ENCODE results near the gene CPA1. TPM values are rescaled to one million over a fixed set of nuclear protein-coding genes. Genes with fewer than 3 reads are reported as not detected.

Gene CPA1
- total RNA-seq, 1 experiment from 2014 or later = not detected

DNA sequence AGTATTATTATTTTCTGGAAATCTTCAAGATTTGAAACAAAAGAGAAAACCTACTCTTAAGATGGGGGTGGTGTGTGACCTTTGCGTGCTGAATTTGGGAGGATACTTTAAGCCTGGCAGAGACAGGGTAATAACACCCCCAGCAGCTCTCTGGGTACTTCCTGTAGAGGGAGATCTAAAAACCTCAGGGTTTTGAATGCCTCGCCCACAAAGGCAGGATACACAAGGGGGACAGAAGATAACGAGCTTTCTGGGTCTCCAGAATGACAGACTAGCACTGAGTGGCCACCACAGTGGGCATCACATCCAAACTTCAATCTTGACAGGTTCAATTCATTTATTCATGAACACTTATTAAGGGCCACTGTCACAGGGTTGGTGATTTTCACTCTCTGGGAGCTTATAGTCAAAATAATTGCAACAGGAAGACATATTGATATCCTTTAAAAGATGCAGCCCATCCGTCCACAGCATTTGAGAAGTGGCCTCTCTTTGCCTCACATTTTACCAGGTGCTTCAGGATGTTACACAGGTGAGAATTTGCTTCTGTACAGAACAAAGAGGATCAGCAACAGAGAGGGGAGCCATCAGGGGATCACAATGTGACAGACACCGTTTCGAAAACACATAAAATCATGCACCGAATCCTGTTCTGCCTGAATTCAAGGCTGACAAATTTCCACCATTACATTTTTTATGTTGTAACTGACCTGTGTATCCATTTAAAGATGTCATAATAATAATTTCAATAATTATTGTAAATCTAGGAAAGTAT is 14.3 kb downstream of the CPA1 start:
- DNase-seq (ENCODE audit: low read depth) = no peak

GRCh38 chr7:130395421-130395820 is 15.1 kb downstream of the CPA1 start:
- DNase-seq (ENCODE audit: low read depth) = no peak

DNA sequence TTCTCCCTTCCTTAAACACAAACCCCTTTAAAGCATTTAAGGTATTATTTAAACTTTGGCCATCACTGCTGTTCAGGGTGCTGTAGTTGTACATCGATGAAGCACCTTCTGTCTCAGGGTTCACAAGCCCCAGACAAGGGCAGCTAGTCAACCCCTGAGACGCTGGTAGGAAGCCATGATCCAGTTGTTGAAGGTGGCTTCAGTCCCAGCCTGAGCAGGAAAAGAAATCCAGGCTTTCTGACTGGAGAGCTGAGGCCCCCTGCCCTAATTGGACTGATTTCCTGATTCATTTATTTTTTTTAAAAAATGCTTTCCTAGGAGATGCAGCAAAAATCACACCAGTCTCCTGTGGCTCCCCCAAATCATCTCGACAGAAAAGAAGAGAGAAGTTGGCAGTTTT is 15.8 kb downstream of the CPA1 start:
- no peak for DNase-seq (ENCODE audit: low read depth)

DNA sequence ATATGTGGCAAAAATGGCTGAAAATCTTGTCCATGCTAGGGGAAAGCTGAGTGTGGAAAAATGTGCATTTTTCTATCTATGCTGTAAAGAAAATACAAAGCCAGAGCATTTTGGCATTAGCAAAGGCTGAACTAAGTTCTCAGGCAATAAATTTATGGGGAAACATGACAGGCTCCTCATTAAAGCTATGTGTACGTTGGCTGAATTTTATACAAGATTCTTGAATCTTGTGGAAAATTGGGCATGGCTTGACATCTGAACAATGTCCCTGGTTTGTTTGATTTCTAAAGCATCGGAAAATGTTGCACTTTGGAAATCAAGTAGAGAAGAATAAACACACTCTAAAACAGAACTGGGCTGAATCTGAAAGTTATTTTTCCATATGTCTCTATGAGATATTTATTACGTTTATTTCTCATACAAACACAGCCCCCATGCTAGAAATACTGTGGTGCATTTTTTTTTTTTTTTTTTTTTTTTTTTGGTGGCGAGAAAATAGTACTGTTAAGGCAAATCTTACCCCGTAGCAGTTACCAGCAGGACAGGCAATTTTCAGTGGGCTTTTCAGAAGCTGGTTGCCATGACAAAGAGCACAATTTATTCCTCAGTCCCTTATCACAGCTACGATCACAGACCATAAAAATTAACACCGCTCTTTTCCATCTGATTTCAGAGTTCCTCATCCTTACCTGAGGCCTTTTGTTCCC is 16.9 kb downstream of the CPA1 start:
- no peak for DNase-seq (ENCODE audit: low read depth)

- DNase-seq (ENCODE audit: low read depth) = no peak
Observed at GRCh38 chr7:130397758-130398073, 17.4 kb downstream of the CPA1 start.

- no peak for DNase-seq (ENCODE audit: low read depth)
Observed at GRCh38 chr7:130398526-130399090, 18.3 kb downstream of the CPA1 start.

DNA sequence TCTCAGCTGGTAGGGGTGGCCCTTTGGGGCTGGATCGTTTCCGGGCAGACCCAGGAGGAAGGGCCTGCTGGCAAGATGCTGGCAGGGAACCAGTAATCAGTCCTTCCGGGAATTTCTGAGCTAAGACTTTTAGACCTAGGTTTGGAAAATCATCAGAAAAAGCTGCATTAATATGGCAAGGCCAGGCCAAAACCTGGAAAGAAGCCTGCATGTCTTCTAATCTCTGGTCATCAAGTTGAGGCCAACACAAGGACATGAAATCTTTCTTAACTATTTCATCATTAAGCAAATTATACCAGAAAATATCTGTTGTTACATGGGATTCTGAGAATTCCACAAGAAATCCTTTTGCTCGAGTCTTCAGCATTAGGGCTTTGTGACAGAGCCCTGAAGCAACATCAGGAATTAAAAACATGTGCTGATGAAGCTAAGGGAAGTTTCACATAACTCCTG is 19.9 kb downstream of the CPA1 start:
- DNase-seq (ENCODE audit: low read depth) = peak; percentile 11

GRCh38 chr7:130401101-130401500 is 20.8 kb downstream of the CPA1 start:
- no peak for DNase-seq (ENCODE audit: low read depth)

DNA sequence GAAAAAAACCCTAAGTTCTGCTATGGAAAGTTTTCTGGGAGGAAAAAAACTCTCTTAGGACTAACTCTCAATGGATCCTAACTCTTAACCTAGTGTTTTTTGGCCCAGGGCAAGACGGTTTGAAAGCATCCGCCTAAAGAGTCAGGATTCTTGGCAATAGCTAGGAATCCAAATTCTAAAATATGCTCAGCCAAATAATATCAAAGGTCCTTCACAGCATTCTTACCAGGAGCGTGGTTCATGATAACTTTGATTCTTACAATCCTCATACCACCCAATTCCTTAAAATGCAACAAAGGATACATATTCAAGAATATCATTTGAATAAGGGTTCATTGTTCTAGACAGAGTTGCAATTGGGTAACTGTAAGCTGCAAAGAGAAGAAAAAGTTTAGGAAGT is 21.3 kb downstream of the CPA1 start:
- DNase-seq (ENCODE audit: low read depth) = no peak

GRCh38 chr7:130405003-130405402 is 24.7 kb downstream of the CPA1 start:
- DNase-seq (ENCODE audit: low read depth) = no peak

DNA sequence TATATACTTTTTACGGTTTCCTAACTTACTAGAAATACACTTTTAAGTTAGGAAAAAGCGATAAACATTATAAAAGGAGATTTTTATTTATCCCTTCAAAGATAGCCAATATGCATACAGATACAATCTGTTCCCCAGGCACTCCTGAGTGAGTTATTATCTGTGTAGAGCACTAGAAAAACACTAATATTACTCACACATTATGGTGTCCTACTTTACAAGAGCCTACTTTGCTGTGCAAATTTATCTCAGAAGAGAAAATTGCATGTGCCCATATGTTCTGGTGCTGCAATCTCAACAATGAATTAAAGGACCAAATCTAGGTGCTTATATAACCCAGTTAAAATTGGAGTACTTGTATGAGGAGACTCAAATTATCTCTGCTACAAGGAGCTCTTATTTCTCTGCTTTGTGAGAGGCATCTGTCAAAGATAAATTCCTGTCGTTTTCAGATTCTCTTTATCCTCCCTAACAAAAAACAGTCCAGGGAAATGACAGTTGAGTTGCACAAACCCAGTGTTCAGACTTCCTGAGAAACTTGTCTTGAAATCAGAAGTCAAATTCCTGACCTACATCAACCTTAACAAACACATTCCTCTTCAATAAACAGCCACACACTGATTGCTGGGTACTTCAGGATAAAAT is 28.9 kb downstream of the CPA1 start:
- no peak for DNase-seq (ENCODE audit: low read depth)

- no peak for DNase-seq (ENCODE audit: low read depth)
Observed at GRCh38 chr7:130409712-130410072, 29.4 kb downstream of the CPA1 start.

GRCh38 chr7:130410868-130411541 is 30.7 kb downstream of the CPA1 start:
- no peak for DNase-seq (ENCODE audit: low read depth)

GRCh38 chr7:130413201-130413600 is 32.9 kb downstream of the CPA1 start:
- DNase-seq (ENCODE audit: low read depth) = no peak

- no peak for DNase-seq (ENCODE audit: low read depth)
Observed at GRCh38 chr7:130415006-130415405, 34.7 kb downstream of the CPA1 start.

DNA sequence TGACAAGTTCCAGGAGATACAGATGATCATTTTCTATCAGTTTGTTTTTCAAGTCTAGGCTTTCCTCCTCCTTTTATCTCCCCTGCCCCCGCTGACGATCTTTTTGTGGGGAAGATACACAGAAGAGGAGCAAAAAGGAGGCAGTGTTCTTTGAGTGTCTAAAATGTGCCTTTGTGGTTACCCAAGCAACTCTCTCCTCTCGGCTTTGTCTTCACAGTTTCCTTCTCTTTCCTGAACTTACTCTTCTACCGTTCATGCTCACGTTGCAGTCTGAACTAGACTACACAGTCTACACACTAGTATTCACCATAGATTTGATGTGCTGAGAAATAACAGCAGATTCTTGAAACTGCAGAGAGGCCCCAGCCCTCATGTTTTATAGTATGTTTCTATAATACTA is 36.9 kb downstream of the CPA1 start:
- no peak for DNase-seq (ENCODE audit: low read depth)

- DNase-seq (ENCODE audit: low read depth) = no peak
Observed at GRCh38 chr7:130418306-130418705, 38.0 kb downstream of the CPA1 start.

GRCh38 chr7:130419658-130420057 is 39.4 kb downstream of the CPA1 start:
- no peak for DNase-seq (ENCODE audit: low read depth)

DNA sequence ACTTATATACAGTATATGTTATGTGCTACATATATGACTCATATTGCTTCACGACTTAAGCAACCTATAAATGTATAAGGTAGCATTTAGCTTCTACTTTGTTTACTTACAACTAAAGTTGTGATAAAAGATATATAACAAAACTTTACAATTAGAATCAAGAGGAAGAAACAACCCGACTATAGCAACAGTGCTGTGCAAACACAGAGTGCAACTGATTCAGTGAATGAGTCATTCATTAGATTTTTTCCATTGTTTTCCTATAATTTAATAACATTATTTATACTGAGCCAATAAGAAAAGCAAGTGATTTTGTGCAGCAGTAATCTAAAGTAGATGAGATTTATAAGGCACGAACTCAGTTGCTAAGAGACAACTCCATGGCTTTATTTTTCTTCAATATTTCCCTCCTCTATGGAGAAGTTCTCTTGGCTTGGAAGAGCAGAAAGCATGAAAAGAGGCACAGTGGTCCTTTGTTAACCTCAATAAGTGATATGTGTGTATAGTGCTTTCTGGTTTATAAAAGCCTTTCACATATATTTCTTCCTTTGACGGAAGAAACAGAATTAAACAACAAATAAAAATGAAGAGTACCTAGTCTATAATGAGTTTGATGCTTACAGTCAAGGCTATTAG is 40.8 kb downstream of the CPA1 start:
- DNase-seq (ENCODE audit: low read depth) = no peak

DNA sequence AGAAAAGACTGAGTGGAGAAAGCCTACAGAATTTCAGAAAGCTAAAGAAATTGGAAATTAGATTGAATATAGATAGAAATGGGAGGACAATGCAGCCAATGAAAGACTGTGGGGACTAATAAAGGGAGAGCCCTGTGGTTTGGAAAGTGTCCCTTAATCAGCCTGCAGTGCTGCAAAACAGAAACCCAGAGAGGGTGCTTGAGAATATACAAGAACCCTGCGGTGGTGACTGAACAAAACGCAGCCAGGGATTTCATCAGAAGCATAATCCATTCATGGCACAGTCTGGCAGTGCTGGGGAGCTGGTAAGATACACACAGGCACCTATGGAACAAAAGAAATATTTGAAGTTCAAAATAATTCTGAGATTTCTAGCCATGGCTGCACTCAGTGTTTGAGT is 41.4 kb downstream of the CPA1 start:
- peak; percentile 52 for DNase-seq (ENCODE audit: low read depth)

DNA sequence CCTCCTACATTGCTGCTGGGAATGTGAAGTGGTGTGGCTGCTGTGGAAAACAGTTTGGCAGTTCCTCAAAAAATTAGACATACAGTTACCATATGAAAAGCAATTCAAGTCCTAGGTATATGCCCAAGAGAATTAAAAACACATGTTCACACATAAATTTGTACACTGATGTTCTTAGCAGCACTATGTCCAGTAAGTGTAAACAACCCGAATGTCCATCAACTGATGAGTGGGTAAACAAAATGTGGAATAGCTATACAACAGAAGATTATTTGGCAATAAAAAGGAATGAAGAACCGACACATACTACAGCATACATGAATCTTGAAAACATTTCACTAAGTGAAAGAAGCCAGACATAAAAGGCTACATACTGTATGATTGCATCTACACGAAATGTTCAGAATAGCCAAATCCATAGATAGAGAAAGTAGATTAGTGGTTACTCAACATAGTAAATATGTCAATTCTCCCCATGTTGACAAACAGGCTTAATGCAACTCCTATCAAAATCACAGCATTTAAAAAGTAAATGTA is 43.3 kb downstream of the CPA1 start:
- DNase-seq (ENCODE audit: low read depth) = no peak

Data from RPMI7951 (cell line).